Breast epithelium (tissue), 4 donors: ENCODE data around the gene SARNP. TPM values are rescaled to one million over a fixed set of nuclear protein-coding genes. Genes with fewer than 3 reads are reported as not detected.

Source experiments
- DNase-seq, 2 donors: peaks; one replicate each; pipeline ENCODE4 v3.0.0-alpha.2; 2019; ENCODE audit warnings: low spot score in 2 of 2
- H3K27ac ChIP-seq, 2 donors: fragments of 200-600 bp; sonication (generic) in 1 of 2; one replicate each; pipeline ENCODE4 v1.5.1; 2016 to 2019; ENCODE audit warnings: mild to moderate bottlenecking in 1 of 2
- H3K27me3 ChIP-seq, 2 donors: fragments of 200-600 bp; sonication (generic) in 1 of 2; one replicate each; pipeline versions ENCODE4 v1.5.1 to v1.6.0; 2017 to 2019; ENCODE audit warnings: control low read depth in 1 of 2, mild to moderate bottlenecking in 1 of 2
- H3K36me3 ChIP-seq: fragments of 200-600 bp; one replicate; pipeline ENCODE4 v1.5.1; 2019
- H3K4me1 ChIP-seq, 2 donors: fragments of 200-600 bp; sonication (generic); one replicate each; pipeline ENCODE4 v1.5.1; 2016 to 2019; ENCODE audit warnings: control low read depth in 1 of 2
- H3K4me3 ChIP-seq, 3 donors: fragments of 200-600 bp; sonication (generic); 1 replicate in 2 of 3; 2 replicates in 1 of 3; pipeline ENCODE4 v1.5.1; 2016 to 2019; ENCODE audit warnings: mild to moderate bottlenecking in 3 of 3, moderate library complexity in 2 of 3
- H3K9me3 ChIP-seq, 2 donors: fragments of 200-600 bp; sonication (generic) in 1 of 2; one replicate each; pipeline ENCODE4 v1.5.1; 2016 to 2019; ENCODE audit warnings: control low read depth in 1 of 2
- POLR2A ChIP-seq: fragments of 450-650 bp; IDR thresholded peaks from one replicate; pipeline ENCODE4 v1.6.1; 2016; ENCODE audit warnings: antibody characterized with exemption, mild to moderate bottlenecking, moderate library complexity
- POLR2AphosphoS5 ChIP-seq, 3 donors: sonication (generic); formaldehyde crosslinking; IDR thresholded peaks; one replicate each; pipeline ENCODE4 v1.6.1; 2017; ENCODE audit warnings: antibody characterized with exemption in 3 of 3
- intact Hi-C: fragments of 100-400 bp; cut with DNase I; formaldehyde crosslinking; loops from one replicate; pipeline ENCODE4 v1.15.1; 2023; ENCODE audit warnings: low total_unique reads
- total RNA-seq, 3 donors: library from RNA; depleted of rRNA; stranded (reverse); fragments of >200 nt; gene quantifications; one replicate each; pipeline ENCODE4 v1.1.0, GENCODE V29; 2016
- TF ChIP-seq, protein P1 (sequence below), 3 donors: fragments of 450-650 bp; IDR thresholded peaks; one replicate each; pipeline ENCODE4 v1.5.1; 2016 to 2017; ENCODE audit warnings: antibody characterized with exemption in 3 of 3, mild to moderate bottlenecking in 3 of 3, moderate library complexity in 3 of 3

The SARNP gene
- total RNA-seq, 3 donors from 2014 or later, result 54.7 to 64.3 (median 55.3) TPM

DNA sequence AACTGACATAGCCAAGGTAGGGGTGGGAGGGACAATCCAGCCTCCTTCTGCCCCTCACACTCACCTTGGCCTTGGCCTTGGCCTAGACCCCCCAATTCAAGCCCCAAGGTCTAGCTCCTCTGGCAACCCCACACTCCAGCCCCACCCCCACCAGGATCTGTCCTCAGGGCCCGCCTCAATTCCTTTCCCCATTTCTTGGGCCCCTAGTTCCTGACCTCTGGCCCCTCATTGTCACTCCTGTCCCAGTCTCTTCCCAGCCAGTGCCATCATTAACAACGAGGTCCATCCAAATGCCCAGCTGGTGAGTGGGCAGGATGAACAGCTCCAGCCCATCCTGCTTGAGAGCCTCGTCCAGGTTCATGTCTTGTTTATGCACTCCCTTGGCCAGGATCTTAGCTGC, 81.4 kb downstream of the SARNP start:
- Histone ChIP-seq H3K27me3 (no peaks in the 10 kb centered on the region), H3K9me3 (no peaks in the 10 kb centered on the region), H3K36me3 (no peaks in the 10 kb centered on the region), H3K4me1 (no peaks in the 10 kb centered on the region), H3K4me3 (no peak overlapping the region), H3K27ac (no peak overlapping the region)
- intact Hi-C loops, result no loop called here
- DNase-seq, result peak in 1 of 2 donors; percentile 40
- TF ChIP-seq POLR2AphosphoS5 (IDR thresholded peaks at IDR 0.05) (no peak), POLR2A (no peak)
- TF ChIP-seq, protein P1, sequence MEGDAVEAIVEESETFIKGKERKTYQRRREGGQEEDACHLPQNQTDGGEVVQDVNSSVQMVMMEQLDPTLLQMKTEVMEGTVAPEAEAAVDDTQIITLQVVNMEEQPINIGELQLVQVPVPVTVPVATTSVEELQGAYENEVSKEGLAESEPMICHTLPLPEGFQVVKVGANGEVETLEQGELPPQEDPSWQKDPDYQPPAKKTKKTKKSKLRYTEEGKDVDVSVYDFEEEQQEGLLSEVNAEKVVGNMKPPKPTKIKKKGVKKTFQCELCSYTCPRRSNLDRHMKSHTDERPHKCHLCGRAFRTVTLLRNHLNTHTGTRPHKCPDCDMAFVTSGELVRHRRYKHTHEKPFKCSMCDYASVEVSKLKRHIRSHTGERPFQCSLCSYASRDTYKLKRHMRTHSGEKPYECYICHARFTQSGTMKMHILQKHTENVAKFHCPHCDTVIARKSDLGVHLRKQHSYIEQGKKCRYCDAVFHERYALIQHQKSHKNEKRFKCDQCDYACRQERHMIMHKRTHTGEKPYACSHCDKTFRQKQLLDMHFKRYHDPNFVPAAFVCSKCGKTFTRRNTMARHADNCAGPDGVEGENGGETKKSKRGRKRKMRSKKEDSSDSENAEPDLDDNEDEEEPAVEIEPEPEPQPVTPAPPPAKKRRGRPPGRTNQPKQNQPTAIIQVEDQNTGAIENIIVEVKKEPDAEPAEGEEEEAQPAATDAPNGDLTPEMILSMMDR (IDR thresholded peaks at IDR 0.05), result no peak

DNA sequence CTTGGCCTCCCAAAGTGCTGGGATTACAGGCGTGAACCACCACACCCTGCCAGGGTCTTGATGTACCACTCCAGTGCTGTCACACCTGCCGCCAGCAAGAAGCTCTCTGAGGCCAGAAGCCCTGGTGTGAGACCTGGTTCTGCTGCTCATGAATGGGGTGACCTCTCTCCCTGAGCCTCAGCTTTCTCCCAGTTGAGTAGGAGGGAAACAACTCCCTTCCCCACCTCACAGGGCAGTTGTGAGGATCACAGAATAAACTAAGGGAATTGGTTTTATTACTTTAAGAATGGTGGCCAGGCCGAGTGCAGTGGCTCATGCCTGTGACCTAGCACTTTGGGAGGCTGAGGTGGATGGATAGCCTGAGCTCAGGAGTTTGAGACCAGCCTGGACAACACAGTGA, 82.9 kb downstream of the SARNP start:
- no peak for DNase-seq
- Histone ChIP-seq H3K27me3 (no peaks in the 10 kb centered on the region), H3K4me1 (peaks cover 0 to 5% of the 10 kb centered on the region in 2 donors), H3K4me3 (no peak overlapping the region), H3K9me3 (no peaks in the 10 kb centered on the region), H3K36me3 (no peaks in the 10 kb centered on the region), H3K27ac (no peak overlapping the region)
- intact Hi-C loops, result no loop called here
- TF ChIP-seq POLR2A, result no peak
- no peak for TF ChIP-seq POLR2AphosphoS5 (IDR thresholded peaks at IDR 0.05)
- TF ChIP-seq, protein P1 (IDR thresholded peaks at IDR 0.05), result no peak

- Histone ChIP-seq H3K27me3 (no peaks in the 10 kb centered on the region), H3K27ac (no peak overlapping the region), H3K4me3 (no peak overlapping the region), H3K36me3 (no peaks in the 10 kb centered on the region), H3K9me3 (no peaks in the 10 kb centered on the region), H3K4me1 (peaks cover 0 to 5% of the 10 kb centered on the region in 2 donors)
- intact Hi-C loops, result no loop called here
- TF ChIP-seq, protein P1 (IDR thresholded peaks at IDR 0.05), result no peak
- no peak for TF ChIP-seq POLR2AphosphoS5 (IDR thresholded peaks at IDR 0.05)
- TF ChIP-seq POLR2A, result no peak
- no peak for DNase-seq
Observed at GRCh38 chr12:55733858-55734257, 83.7 kb downstream of the SARNP start.

DNA sequence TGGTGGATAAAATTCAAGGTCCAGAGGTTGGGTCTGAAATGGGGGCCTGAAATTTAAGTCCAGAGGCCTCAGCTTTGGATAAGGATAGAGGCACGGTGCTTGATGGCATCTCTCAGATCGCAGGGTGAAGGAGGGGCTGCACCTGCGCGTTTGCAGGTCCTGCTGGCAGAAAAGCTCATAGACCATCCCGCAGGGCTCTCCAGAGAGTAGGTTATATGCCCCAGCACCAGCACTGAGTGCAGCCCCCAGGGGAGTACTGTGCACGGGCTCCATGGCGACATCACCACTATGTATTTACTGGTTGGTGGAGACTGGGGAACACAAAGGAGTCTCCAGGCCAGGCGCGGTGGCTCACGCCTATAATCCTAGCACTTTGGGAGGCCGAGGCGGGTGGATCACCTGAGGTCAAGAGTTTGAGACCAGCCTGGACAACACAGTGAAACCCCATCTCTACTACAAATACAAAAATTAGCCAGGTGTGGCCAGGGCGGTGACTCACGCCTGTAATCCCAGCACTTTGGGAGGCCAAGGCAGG, 84.4 kb downstream of the SARNP start:
- H3K9me3 ChIP-seq, result no peaks in the 10 kb centered on the region
- H3K4me3 ChIP-seq, result no peak overlapping the region
- intact Hi-C loops, result no loop called here
- H3K4me1 ChIP-seq, result peaks cover 0 to 5% of the 10 kb centered on the region in 2 donors
- no peaks in the 10 kb centered on the region for H3K36me3 ChIP-seq
- DNase-seq, result no peak
- TF ChIP-seq POLR2A (no peak), POLR2AphosphoS5 (IDR thresholded peaks at IDR 0.05) (no peak)
- TF ChIP-seq, protein P1 (IDR thresholded peaks at IDR 0.05), result no peak
- no peak overlapping the region for H3K27ac ChIP-seq
- H3K27me3 ChIP-seq, result no peaks in the 10 kb centered on the region

- intact Hi-C loops, result no loop called here
- Histone ChIP-seq H3K27ac (no peak overlapping the region), H3K4me3 (no peak overlapping the region), H3K4me1 (peaks cover 5 to 7% of the 10 kb centered on the region in 2 donors), H3K36me3 (no peaks in the 10 kb centered on the region), H3K27me3 (no peaks in the 10 kb centered on the region), H3K9me3 (no peaks in the 10 kb centered on the region)
- no peak for DNase-seq
- no peak for TF ChIP-seq POLR2AphosphoS5 (IDR thresholded peaks at IDR 0.05)
- no peak for TF ChIP-seq POLR2A
- TF ChIP-seq, protein P1 (IDR thresholded peaks at IDR 0.05), result no peak
Observed at GRCh38 chr12:55732288-55732687, 85.2 kb downstream of the SARNP start.
